Panc1 (cell line): ENCODE results near the gene GALR1.
"Not testable (repeated sequence)": the region's sequence is repeated elsewhere in the genome, so short reads cannot be mapped to it uniquely, and the experiment has no call there.

Experiments used
- REST ChIP-seq, 2 experiments: IDR thresholded peaks; 2 replicates each; pipeline ENCODE4 v1.6.1; 2011 to 2012; ENCODE audit warnings: low read depth in 2 of 2, control low read depth in 1 of 2, low read length in 1 of 2, mild to moderate bottlenecking in 1 of 2, moderate library complexity in 1 of 2; ENCODE audit not compliant: insufficient read depth in 1 of 2
- TF ChIP-seq, protein P1 (sequence below): fragments of 450-650 bp; IDR thresholded peaks from 2 replicates; pipeline ENCODE4 v1.5.1; 2017; ENCODE audit warnings: mild to moderate bottlenecking

DNA sequence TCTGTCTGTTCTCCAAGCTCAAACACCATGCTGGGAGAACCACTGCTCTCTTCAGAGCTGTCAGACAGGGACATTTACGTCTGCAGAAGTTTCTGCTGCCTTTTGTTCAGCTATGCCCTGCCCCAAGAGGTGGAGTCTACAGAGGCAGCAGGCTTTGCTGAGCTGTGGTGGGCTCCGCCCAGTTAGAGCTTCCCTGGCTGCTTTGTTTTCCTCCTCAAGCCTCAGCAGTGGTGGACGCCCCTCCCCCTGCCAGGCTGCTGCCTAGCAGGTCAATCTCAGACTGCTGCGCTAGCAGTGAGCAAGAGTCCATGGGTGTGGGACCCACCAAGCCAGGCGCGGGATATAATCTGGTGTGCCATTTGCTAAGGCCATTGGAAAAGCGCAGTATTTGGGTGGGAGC is 41.2 kb downstream of the GALR1 start:
- TF ChIP-seq, protein P1, sequence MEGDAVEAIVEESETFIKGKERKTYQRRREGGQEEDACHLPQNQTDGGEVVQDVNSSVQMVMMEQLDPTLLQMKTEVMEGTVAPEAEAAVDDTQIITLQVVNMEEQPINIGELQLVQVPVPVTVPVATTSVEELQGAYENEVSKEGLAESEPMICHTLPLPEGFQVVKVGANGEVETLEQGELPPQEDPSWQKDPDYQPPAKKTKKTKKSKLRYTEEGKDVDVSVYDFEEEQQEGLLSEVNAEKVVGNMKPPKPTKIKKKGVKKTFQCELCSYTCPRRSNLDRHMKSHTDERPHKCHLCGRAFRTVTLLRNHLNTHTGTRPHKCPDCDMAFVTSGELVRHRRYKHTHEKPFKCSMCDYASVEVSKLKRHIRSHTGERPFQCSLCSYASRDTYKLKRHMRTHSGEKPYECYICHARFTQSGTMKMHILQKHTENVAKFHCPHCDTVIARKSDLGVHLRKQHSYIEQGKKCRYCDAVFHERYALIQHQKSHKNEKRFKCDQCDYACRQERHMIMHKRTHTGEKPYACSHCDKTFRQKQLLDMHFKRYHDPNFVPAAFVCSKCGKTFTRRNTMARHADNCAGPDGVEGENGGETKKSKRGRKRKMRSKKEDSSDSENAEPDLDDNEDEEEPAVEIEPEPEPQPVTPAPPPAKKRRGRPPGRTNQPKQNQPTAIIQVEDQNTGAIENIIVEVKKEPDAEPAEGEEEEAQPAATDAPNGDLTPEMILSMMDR: not testable (repeated sequence)
- TF ChIP-seq REST (IDR thresholded peaks at IDR 0.05; ENCODE audit: insufficient read depth in 1 of 2, low read depth in 2 of 2, low read length in 1 of 2): not testable (repeated sequence)
